Measurements from ENCODE around the gene LRRC8B.
"Not testable (repeated sequence)": the region's sequence is repeated elsewhere in the genome, so short reads cannot be mapped to it uniquely, and the experiment has no call there.

LRRC8B gene

GRCh38 chr1:89622895-89623294 is 98.3 kb downstream of the LRRC8B start:
- H3K4me3 ChIP-seq (replicated peaks; ENCODE audit: low read depth, low read length), result no peak overlapping the region
- TF ChIP-seq CTCF (IDR thresholded peaks at IDR 0.05; ENCODE audit: low read depth, low read length, missing control alignments), result no peak
- DNase-seq (ENCODE audit: extremely low read depth, low read depth), result no peak

GRCh38 chr1:89624314-89624713 is 99.7 kb downstream of the LRRC8B start:
- TF ChIP-seq CTCF (IDR thresholded peaks at IDR 0.05; ENCODE audit: low read depth, low read length, missing control alignments), result no peak
- no peak for DNase-seq (ENCODE audit: extremely low read depth, low read depth)
- no peak overlapping the region for H3K4me3 ChIP-seq (replicated peaks; ENCODE audit: low read depth, low read length)

GRCh38 chr1:89624715-89625323 is 100.2 kb downstream of the LRRC8B start:
- DNase-seq (ENCODE audit: extremely low read depth, low read depth), result no peak
- no peak overlapping the region for H3K4me3 ChIP-seq (replicated peaks; ENCODE audit: low read depth, low read length)
- TF ChIP-seq CTCF (IDR thresholded peaks at IDR 0.05; ENCODE audit: low read depth, low read length, missing control alignments), result no peak

- no peak overlapping the region for H3K4me3 ChIP-seq (replicated peaks; ENCODE audit: low read depth, low read length)
- TF ChIP-seq CTCF (IDR thresholded peaks at IDR 0.05; ENCODE audit: low read depth, low read length, missing control alignments), result no peak
- DNase-seq (ENCODE audit: extremely low read depth, low read depth), result no peak
Measured at GRCh38 chr1:89627596-89627962, 103.0 kb downstream of the LRRC8B start.

GRCh38 chr1:89629146-89629545 is 104.5 kb downstream of the LRRC8B start:
- DNase-seq (ENCODE audit: extremely low read depth, low read depth), result no peak
- TF ChIP-seq CTCF (IDR thresholded peaks at IDR 0.05; ENCODE audit: low read depth, low read length, missing control alignments), result no peak
- no peak overlapping the region for H3K4me3 ChIP-seq (replicated peaks; ENCODE audit: low read depth, low read length)

- DNase-seq (ENCODE audit: extremely low read depth, low read depth); H3K4me3 ChIP-seq (replicated peaks; ENCODE audit: low read depth, low read length): not testable (repeated sequence)
Measured at GRCh38 chr1:89629600-89629999, 105.0 kb downstream of the LRRC8B start.

GRCh38 chr1:89630048-89630447 is 105.4 kb downstream of the LRRC8B start:
- TF ChIP-seq CTCF (IDR thresholded peaks at IDR 0.05; ENCODE audit: low read depth, low read length, missing control alignments), result no peak
- no peak overlapping the region for H3K4me3 ChIP-seq (replicated peaks; ENCODE audit: low read depth, low read length)
- no peak for DNase-seq (ENCODE audit: extremely low read depth, low read depth)
